HCT116 (cell line): ENCODE measurements around the gene TAAR8. TPM values are rescaled to one million over a fixed set of nuclear protein-coding genes. Genes with fewer than 3 reads are reported as not detected.

Source experiments
- ATAC-seq: fragments of 200-7000 bp; cut with Tn5 transposase; 2 replicates; pipeline ENCODE4 v1.9.1; 2020; ENCODE audit warnings: mild to moderate bottlenecking, moderate library complexity
- BruUV-seq: library from RNA; stranded (reverse); fragments of 400-500 nt; replicated peaks from 2 replicates; lab custom pipeline; 2021; lab: Mats Ljungman, UMichigan
- CTCF ChIA-PET: fragments of 300-600 bp; sonication (Branson Sonifier 250); formaldehyde crosslinking; loops from one replicate; lab custom pipeline; 2021; ENCODE audit warnings: antibody characterized with exemption; lab: Charles Lee
- POLR2A ChIA-PET: fragments of 300-600, 350-600 bp; sonication (Branson Sonifier 250); formaldehyde crosslinking; loops from one replicate; lab custom pipeline; 2021; ENCODE audit warnings: antibody characterized with exemption; lab: Charles Lee
- RAD21 ChIA-PET, 2 experiments: fragments of 300-600 bp; sonication (Branson Sonifier 250); formaldehyde crosslinking; loops; one replicate each; lab custom pipeline; 2023; ENCODE audit warnings: low total read pairs in 2 of 2; ENCODE audit not compliant: uncharacterized antibody in 2 of 2, unreplicated experiment in 2 of 2, low non-redundant PET in 1 of 2; lab: Charles Lee
- DNase-seq: peaks from one replicate; pipeline ENCODE4 v3.0.0-alpha.2; 2010; ENCODE audit warnings: low read depth, low spot score
- H2AFZ ChIP-seq: fragments of 200-600 bp; shearing (Covaris generic), sonication (generic); 2 replicates; pipeline ENCODE4 v1.6.1; 2017; ENCODE audit warnings: low read depth, mixed run types, mixed read lengths, antibody characterized with exemption, low read length; ENCODE audit not compliant: poor library complexity, severe bottlenecking
- H3K27ac ChIP-seq: 2 replicates; pipeline ENCODE4 v1.5.1; 2012; ENCODE audit warnings: low read depth, low read length
- H3K27me3 ChIP-seq: fragments of 200-600 bp; sonication (generic); 2 replicates; pipeline ENCODE4 v1.6.1; 2016; ENCODE audit warnings: mixed run types, low read length, mixed read lengths; ENCODE audit not compliant: insufficient read depth
- H3K36me3 ChIP-seq, 2 experiments: fragments of 200-500 bp in 1 of 2; fragments of 200-600 bp in 1 of 2; sonication (Bioruptor generic) in 1 of 2; sonication (generic) in 1 of 2; 2 replicates each; pipeline versions ENCODE4 v1.5.1 to v1.6.1; 2014 to 2016; ENCODE audit warnings: low read length in 2 of 2, inconsistent platforms in 1 of 2, mixed read lengths in 1 of 2, mixed run types in 1 of 2; ENCODE audit not compliant: insufficient read depth in 2 of 2, control insufficient read depth in 1 of 2
- H3K4me1 ChIP-seq, 2 experiments: fragments of 200-600 bp in 1 of 2; sonication (generic) in 1 of 2; 2 replicates each; pipeline versions ENCODE4 v1.5.1 to v1.6.1; 2012 to 2017; ENCODE audit warnings: low read length in 2 of 2, inconsistent platforms in 1 of 2, mild to moderate bottlenecking in 1 of 2, mixed read lengths in 1 of 2, mixed run types in 1 of 2, moderate library complexity in 1 of 2; ENCODE audit not compliant: insufficient read depth in 2 of 2, control insufficient read depth in 1 of 2
- H3K4me2 ChIP-seq: fragments of 200-600 bp; sonication (generic); 2 replicates; pipeline ENCODE4 v1.6.1; 2017; ENCODE audit warnings: mixed run types, low read length, mixed read lengths
- H3K4me3 ChIP-seq, 2 experiments: fragments of 200-600 bp in 1 of 2; sonication (generic) in 1 of 2; replicated peaks in 1 of 2; 2 replicates each; pipeline ENCODE4 v1.5.1; 2011 to 2016; ENCODE audit warnings: low read length in 2 of 2, control low read depth in 1 of 2, low read depth in 1 of 2, mild to moderate bottlenecking in 1 of 2, mixed read lengths in 1 of 2, mixed run types in 1 of 2
- H3K79me2 ChIP-seq: fragments of 200-600 bp; sonication (generic); 2 replicates; pipeline ENCODE4 v1.6.1; 2017; ENCODE audit warnings: mild to moderate bottlenecking, mixed run types, low read length, moderate library complexity, mixed read lengths; ENCODE audit not compliant: insufficient read depth
- H3K9ac ChIP-seq: fragments of 200-600 bp; sonication (generic); 2 replicates; pipeline ENCODE4 v1.6.1; 2016; ENCODE audit warnings: low read length, mixed read lengths
- H3K9me2 ChIP-seq: fragments of 200-600 bp; sonication (generic), shearing (Covaris generic); 2 replicates; pipeline ENCODE4 v1.6.1; 2017; ENCODE audit warnings: mixed run types, mild to moderate bottlenecking, moderate library complexity; ENCODE audit not compliant: insufficient read depth
- H3K9me3 ChIP-seq, 2 experiments: fragments of 200-500 bp in 1 of 2; fragments of 200-600 bp in 1 of 2; sonication (Bioruptor generic) in 1 of 2; sonication (generic) in 1 of 2; 2 replicates each; pipeline ENCODE4 v1.6.1; 2014 to 2017; ENCODE audit warnings: low read length in 2 of 2, mixed read lengths in 2 of 2, inconsistent platforms in 1 of 2, low read depth in 1 of 2, mild to moderate bottlenecking in 1 of 2, mixed run types in 1 of 2, moderate library complexity in 1 of 2; ENCODE audit not compliant: control insufficient read depth in 1 of 2, insufficient read depth in 1 of 2
- H4K20me1 ChIP-seq: fragments of 200-600 bp; sonication (generic), shearing (Covaris generic); 2 replicates; pipeline ENCODE4 v1.6.1; 2017; ENCODE audit warnings: mixed run types, mild to moderate bottlenecking, moderate library complexity; ENCODE audit not compliant: insufficient read depth
- CBX3 ChIP-seq: IDR thresholded peaks from 2 replicates; pipeline ENCODE4 v1.6.1; 2012; ENCODE audit warnings: low read depth
- ELF1 ChIP-seq: IDR thresholded peaks from 2 replicates; pipeline ENCODE4 v1.6.1; 2012; ENCODE audit warnings: low read depth, borderline replicate concordance
- EZH2 ChIP-seq: fragments of 200-600 bp; sonication (generic); IDR thresholded peaks from 2 replicates; pipeline ENCODE4 v1.6.1; 2017; ENCODE audit warnings: antibody characterized with exemption, mixed run types
- MAX ChIP-seq: IDR thresholded peaks from 2 replicates; pipeline ENCODE4 v1.6.1; 2012
- POLR2A ChIP-seq: IDR thresholded peaks from 2 replicates; pipeline ENCODE4 v1.7.0; 2011; ENCODE audit warnings: borderline replicate concordance; ENCODE audit not compliant: insufficient read depth, insufficient read length; ENCODE audit errors: extremely low read depth
- SP1 ChIP-seq: IDR thresholded peaks from 2 replicates; pipeline ENCODE4 v1.6.1; 2012; ENCODE audit warnings: low read depth
- SRF ChIP-seq: IDR thresholded peaks from 2 replicates; pipeline ENCODE4 v1.6.1; 2012; ENCODE audit warnings: low read depth
- YY1 ChIP-seq: IDR thresholded peaks from 2 replicates; pipeline ENCODE4 v1.6.1; 2011; ENCODE audit warnings: low read length, low read depth, moderate library complexity, mild to moderate bottlenecking; ENCODE audit not compliant: insufficient replicate concordance; ENCODE audit errors: extremely low read depth
- ZBTB33 ChIP-seq: IDR thresholded peaks from 2 replicates; pipeline ENCODE4 v1.6.1; 2011; ENCODE audit warnings: mild to moderate bottlenecking, low read length, moderate library complexity; ENCODE audit not compliant: insufficient replicate concordance; ENCODE audit errors: extremely low read depth
- intact Hi-C: fragments of 100-400 bp; cut with micrococcal nuclease; formaldehyde crosslinking; loops from 2 replicates; pipeline ENCODE4 v1.10.0; 2022
- total RNA-seq: library from RNA; stranded (reverse); gene quantifications from one replicate; pipeline ENCODE4 v1.2.1, GENCODE V29; 2021; ENCODE audit not compliant: unreplicated experiment
- TF ChIP-seq, protein P1 (sequence below): IDR thresholded peaks from 2 replicates; pipeline ENCODE4 v1.6.1; 2012; ENCODE audit warnings: low read depth

Gene TAAR8
- total RNA-seq, 1 experiment from 2014 or later, result not detected

- DNase-seq, result no peak
- CTCF ChIA-PET, result no interaction called here
- H3K4me3 ChIP-seq, result no peak within 1 kb of the TSS
- TF ChIP-seq EZH2, result no peak
- TF ChIP-seq ZBTB33, result no peak
- TF ChIP-seq ELF1, result no peak
- TF ChIP-seq MAX, result no peak
- TF ChIP-seq SP1, result no peak
- TF ChIP-seq POLR2A, result no peak
- TF ChIP-seq, protein P1, sequence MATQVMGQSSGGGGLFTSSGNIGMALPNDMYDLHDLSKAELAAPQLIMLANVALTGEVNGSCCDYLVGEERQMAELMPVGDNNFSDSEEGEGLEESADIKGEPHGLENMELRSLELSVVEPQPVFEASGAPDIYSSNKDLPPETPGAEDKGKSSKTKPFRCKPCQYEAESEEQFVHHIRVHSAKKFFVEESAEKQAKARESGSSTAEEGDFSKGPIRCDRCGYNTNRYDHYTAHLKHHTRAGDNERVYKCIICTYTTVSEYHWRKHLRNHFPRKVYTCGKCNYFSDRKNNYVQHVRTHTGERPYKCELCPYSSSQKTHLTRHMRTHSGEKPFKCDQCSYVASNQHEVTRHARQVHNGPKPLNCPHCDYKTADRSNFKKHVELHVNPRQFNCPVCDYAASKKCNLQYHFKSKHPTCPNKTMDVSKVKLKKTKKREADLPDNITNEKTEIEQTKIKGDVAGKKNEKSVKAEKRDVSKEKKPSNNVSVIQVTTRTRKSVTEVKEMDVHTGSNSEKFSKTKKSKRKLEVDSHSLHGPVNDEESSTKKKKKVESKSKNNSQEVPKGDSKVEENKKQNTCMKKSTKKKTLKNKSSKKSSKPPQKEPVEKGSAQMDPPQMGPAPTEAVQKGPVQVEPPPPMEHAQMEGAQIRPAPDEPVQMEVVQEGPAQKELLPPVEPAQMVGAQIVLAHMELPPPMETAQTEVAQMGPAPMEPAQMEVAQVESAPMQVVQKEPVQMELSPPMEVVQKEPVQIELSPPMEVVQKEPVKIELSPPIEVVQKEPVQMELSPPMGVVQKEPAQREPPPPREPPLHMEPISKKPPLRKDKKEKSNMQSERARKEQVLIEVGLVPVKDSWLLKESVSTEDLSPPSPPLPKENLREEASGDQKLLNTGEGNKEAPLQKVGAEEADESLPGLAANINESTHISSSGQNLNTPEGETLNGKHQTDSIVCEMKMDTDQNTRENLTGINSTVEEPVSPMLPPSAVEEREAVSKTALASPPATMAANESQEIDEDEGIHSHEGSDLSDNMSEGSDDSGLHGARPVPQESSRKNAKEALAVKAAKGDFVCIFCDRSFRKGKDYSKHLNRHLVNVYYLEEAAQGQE, result no peak
- TF ChIP-seq SRF, result no peak
- no peak for TF ChIP-seq YY1
- TF ChIP-seq CBX3, result no peak
- no peaks in the 10 kb centered on the region for H3K79me2 ChIP-seq
- H3K27me3 ChIP-seq, result no peaks in the 10 kb centered on the region
- RAD21 ChIA-PET, result no interaction called here
- no peaks in the 10 kb centered on the region for H3K36me3 ChIP-seq
- H3K9me3 ChIP-seq, result no peaks in the 10 kb centered on the region
- H3K4me2 ChIP-seq, result no peak within 1 kb of the TSS
- POLR2A ChIA-PET, result no interaction called here
- no peak within 1 kb of the TSS for H3K9ac ChIP-seq
- no peaks in the 10 kb centered on the region for H3K9me2 ChIP-seq
- H2AFZ ChIP-seq, result no peak within 1 kb of the TSS
- BruUV-seq, result no TSS peak
- intact Hi-C loops, result no loop called here
- no peak within 1 kb of the TSS for H3K27ac ChIP-seq
- no peak for ATAC-seq
- H4K20me1 ChIP-seq, result no peaks in the 10 kb centered on the region
- no peaks in the 10 kb centered on the region for H3K4me1 ChIP-seq
Observed at GRCh38 chr6:132537977-132538376, 14.5 kb upstream of the TAAR8 start, which contains the start of gene TAAR9. TSS of gene TAAR9 (plus strand) at chr6:132538277. CDS start at chr6:132538290, 13 bp downstream.
